ENCODE measurements around the gene LRPAP1. TPM values are rescaled to one million over a fixed set of nuclear protein-coding genes. Genes with fewer than 3 reads are reported as not detected.

The LRPAP1 gene
- total RNA-seq, 4 donors from 2014 or later, result 67.5 to 187 (median 137) TPM

- TF ChIP-seq CTCF (IDR thresholded peaks at IDR 0.05; ENCODE audit: low read depth), result no peak
Observed at GRCh38 chr4:3481783-3482393, 50.3 kb downstream of the LRPAP1 start.

GRCh38 chr4:3481113-3481531, 51.1 kb downstream of the LRPAP1 start:
- TF ChIP-seq CTCF (IDR thresholded peaks at IDR 0.05; ENCODE audit: low read depth), result no peak

GRCh38 chr4:3480528-3481112, 51.6 kb downstream of the LRPAP1 start:
- no peak for TF ChIP-seq CTCF (IDR thresholded peaks at IDR 0.05; ENCODE audit: low read depth)

GRCh38 chr4:3479358-3480101, 52.7 kb downstream of the LRPAP1 start:
- TF ChIP-seq CTCF (IDR thresholded peaks at IDR 0.05; ENCODE audit: low read depth), result no peak

DNA sequence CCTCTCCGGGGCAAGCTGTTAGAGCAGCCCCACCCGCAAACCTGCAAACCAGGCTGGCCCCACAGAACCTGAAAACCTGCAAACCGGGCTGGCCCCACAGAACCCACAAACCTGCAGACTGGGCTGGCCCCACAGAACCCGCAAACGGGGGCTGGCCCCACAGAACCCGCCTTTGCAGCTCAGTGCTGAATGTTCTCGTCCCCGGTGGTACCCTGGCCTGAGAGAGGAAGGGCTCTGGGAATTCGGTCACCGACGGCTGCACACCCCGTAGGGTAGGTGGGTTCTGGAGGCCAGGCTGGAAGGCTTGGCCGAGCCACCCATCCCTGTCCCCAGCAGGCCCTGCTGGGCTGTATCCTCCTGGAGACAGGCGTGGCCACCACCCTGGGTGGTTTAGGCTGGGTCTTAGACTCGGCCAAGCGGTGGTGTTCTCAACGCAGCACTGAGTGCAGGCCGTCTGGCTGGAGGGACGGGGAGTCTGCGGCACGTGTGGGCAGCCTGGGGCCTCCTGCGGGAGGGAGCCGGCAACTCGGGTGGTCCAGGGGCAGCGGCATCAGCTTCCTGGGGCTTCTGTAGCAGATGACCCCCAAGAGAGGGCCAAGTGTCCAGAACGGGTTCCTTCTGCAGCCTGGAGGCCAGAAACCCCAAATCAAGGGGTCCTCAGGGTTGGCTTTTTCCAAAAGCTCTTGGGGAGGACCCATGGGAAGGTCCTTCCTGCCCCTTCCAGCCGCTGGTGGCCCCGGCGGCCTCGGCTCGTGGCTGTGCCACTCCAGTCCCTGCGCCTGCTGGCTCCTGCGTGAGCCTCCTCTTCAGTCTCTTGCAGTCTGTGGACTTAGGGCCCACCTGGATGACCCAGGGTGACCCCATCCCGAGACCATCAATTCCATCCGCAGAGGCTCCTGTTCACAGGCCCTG, 53.5 kb downstream of the LRPAP1 start:
- TF ChIP-seq CTCF (IDR thresholded peaks at IDR 0.05; ENCODE audit: low read depth), result no peak

- TF ChIP-seq CTCF (IDR thresholded peaks at IDR 0.05; ENCODE audit: low read depth), result no peak
Observed at GRCh38 chr4:3477750-3478430, 54.3 kb downstream of the LRPAP1 start.

Measured in subcutaneous adipose tissue (tissue), 4 donors.